Measurements from ENCODE around the gene CEP104. TPM values are rescaled to one million over a fixed set of nuclear protein-coding genes. Genes with fewer than 3 reads are reported as not detected.

The CEP104 gene
- total RNA-seq, 1 donor from 2014 or later = 40.3 TPM

GRCh38 chr1:3799976-3800685 is 56.9 kb downstream of the CEP104 start:
- Mint-ChIP-seq H3K27me3 (ENCODE audit: unreplicated experiment) (peaks cover 5% of the 10 kb centered on the region), H3K27ac (ENCODE audit: unreplicated experiment) (no peak overlapping the region), H3K4me3 (ENCODE audit: unreplicated experiment) (no peak overlapping the region)

GRCh38 chr1:3796215-3797061 is 60.6 kb downstream of the CEP104 start, which contains the start of gene LRRC47:
Gene LRRC47 (minus strand): TSS chr1:3796498. CDS start chr1:3796476, 22 bp downstream.
- H3K36me3 Mint-ChIP-seq (ENCODE audit: low read depth, unreplicated experiment) = peaks cover 7% of the 10 kb centered on the region
- peaks cover 11% of the 10 kb centered on the region for H3K27me3 Mint-ChIP-seq (ENCODE audit: unreplicated experiment)
- H3K27ac Mint-ChIP-seq (ENCODE audit: unreplicated experiment) = peak within 1 kb of the TSS; percentile 18
- TF ChIP-seq, protein P1, sequence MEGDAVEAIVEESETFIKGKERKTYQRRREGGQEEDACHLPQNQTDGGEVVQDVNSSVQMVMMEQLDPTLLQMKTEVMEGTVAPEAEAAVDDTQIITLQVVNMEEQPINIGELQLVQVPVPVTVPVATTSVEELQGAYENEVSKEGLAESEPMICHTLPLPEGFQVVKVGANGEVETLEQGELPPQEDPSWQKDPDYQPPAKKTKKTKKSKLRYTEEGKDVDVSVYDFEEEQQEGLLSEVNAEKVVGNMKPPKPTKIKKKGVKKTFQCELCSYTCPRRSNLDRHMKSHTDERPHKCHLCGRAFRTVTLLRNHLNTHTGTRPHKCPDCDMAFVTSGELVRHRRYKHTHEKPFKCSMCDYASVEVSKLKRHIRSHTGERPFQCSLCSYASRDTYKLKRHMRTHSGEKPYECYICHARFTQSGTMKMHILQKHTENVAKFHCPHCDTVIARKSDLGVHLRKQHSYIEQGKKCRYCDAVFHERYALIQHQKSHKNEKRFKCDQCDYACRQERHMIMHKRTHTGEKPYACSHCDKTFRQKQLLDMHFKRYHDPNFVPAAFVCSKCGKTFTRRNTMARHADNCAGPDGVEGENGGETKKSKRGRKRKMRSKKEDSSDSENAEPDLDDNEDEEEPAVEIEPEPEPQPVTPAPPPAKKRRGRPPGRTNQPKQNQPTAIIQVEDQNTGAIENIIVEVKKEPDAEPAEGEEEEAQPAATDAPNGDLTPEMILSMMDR (IDR thresholded peaks at IDR 0.05; ENCODE audit: unreplicated experiment) = no peak
- DNase-seq (ENCODE audit: low spot score) = peak; percentile 78
- H3K4me3 Mint-ChIP-seq (ENCODE audit: unreplicated experiment) = peak within 1 kb of the TSS; percentile 92
- H3K9me3 Mint-ChIP-seq (ENCODE audit: unreplicated experiment) = no peaks in the 10 kb centered on the region
- peaks cover 17% of the 10 kb centered on the region for H3K4me1 Mint-ChIP-seq (ENCODE audit: unreplicated experiment)

More at GRCh38 chr1:3799976-3800685, 56.9 kb downstream of the CEP104 start:
- TF ChIP-seq, protein P1 (IDR thresholded peaks at IDR 0.05; ENCODE audit: unreplicated experiment) = no peak
- Mint-ChIP-seq H3K9me3 (ENCODE audit: unreplicated experiment) (peaks cover under 1% of the 10 kb centered on the region), H3K4me1 (ENCODE audit: unreplicated experiment) (peaks cover 10% of the 10 kb centered on the region), H3K36me3 (ENCODE audit: low read depth, unreplicated experiment) (no peaks in the 10 kb centered on the region)
- no peak for DNase-seq (ENCODE audit: low spot score)

- TF ChIP-seq, protein P1 (IDR thresholded peaks at IDR 0.05; ENCODE audit: unreplicated experiment) = no peak
- peaks cover 14% of the 10 kb centered on the region for H3K27me3 Mint-ChIP-seq (ENCODE audit: unreplicated experiment)
- H3K9me3 Mint-ChIP-seq (ENCODE audit: unreplicated experiment) = no peaks in the 10 kb centered on the region
- no peak for DNase-seq (ENCODE audit: low spot score)
- H3K4me3 Mint-ChIP-seq (ENCODE audit: unreplicated experiment) = peak overlapping the region; percentile 91
- peaks cover 17% of the 10 kb centered on the region for H3K4me1 Mint-ChIP-seq (ENCODE audit: unreplicated experiment)
- peaks cover 7% of the 10 kb centered on the region for H3K36me3 Mint-ChIP-seq (ENCODE audit: low read depth, unreplicated experiment)
- peak overlapping the region; percentile 18 for H3K27ac Mint-ChIP-seq (ENCODE audit: unreplicated experiment)
These were observed 61.4 kb downstream of the CEP104 start for GRCh38 chr1:3795453-3796214.

DNA sequence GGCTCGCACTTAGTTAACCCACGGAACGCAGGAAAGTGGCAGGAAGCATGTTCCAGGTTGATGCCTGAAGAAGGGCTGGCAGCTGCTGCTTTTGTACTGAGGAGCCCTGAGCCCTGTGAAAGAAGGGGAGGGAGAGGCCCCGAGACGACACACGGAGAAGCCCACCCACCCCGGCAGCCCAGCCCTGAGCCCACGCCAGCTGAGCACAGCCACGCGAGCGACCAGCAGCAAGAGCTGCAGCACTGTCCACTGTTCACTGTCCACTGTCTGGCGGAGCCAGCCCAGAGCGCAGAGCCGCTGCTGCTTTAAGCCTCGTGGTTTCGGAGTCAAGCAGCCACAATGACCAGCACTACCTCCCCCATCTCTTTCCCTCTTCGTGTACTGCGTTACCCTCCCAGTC is 66.1 kb downstream of the CEP104 start:
- peaks cover 12% of the 10 kb centered on the region for H3K4me1 Mint-ChIP-seq (ENCODE audit: unreplicated experiment)

More for the DNA sequence above, 66.1 kb downstream of the CEP104 start:
- TF ChIP-seq, protein P1 (IDR thresholded peaks at IDR 0.05; ENCODE audit: unreplicated experiment) = no peak
- H3K4me3 Mint-ChIP-seq (ENCODE audit: unreplicated experiment) = no peak overlapping the region
- H3K27me3 Mint-ChIP-seq (ENCODE audit: unreplicated experiment) = peaks cover 9% of the 10 kb centered on the region
- H3K36me3 Mint-ChIP-seq (ENCODE audit: low read depth, unreplicated experiment) = peaks cover 13% of the 10 kb centered on the region
- no peaks in the 10 kb centered on the region for H3K9me3 Mint-ChIP-seq (ENCODE audit: unreplicated experiment)
- no peak for DNase-seq (ENCODE audit: low spot score)
- no peak overlapping the region for H3K27ac Mint-ChIP-seq (ENCODE audit: unreplicated experiment)

Measured in endothelial cell (in vitro differentiated cells).